Measurements from ENCODE around the gene MTF1.

MTF1 gene

DNA sequence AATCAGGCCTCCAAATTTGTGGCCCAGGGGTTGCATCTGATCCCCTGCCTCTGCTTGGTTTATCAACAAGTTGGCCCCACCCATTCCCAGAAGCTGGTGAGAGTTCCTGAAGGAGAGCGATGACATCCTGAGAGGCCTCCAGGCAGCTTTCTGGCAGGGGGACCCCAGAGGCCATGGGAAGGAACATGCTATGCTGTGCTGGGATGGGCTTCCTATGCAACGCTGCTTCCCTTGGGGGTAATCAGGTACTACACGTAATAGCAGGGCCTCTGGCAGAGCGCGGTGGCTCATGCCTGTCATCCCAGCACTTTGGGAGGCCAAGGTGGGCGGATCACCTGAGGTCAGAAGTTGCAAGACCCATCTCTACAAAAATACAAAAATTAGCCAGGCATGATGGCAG lies 8.4 kb upstream of the MTF1 start:
- no peak for DNase-seq

DNA sequence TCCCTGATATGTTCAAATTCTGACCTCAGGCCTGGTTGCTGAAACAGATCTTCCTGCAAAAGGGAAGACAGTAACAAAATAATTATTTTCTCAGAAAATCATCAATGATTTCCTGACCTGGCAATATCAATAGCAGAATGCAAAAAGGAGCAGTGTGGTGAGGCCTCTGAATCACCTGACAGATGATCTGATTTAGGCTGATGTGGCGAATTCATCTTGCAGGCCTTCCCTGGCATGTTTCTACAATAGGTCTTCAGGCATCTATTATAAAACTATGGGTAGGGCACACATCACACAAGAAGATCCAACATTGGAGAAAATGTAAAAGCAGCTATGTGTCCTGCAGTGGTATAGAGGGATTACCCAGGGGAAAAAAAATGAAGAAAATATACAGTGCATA lies 7.1 kb upstream of the MTF1 start:
- no peak for DNase-seq

DNA sequence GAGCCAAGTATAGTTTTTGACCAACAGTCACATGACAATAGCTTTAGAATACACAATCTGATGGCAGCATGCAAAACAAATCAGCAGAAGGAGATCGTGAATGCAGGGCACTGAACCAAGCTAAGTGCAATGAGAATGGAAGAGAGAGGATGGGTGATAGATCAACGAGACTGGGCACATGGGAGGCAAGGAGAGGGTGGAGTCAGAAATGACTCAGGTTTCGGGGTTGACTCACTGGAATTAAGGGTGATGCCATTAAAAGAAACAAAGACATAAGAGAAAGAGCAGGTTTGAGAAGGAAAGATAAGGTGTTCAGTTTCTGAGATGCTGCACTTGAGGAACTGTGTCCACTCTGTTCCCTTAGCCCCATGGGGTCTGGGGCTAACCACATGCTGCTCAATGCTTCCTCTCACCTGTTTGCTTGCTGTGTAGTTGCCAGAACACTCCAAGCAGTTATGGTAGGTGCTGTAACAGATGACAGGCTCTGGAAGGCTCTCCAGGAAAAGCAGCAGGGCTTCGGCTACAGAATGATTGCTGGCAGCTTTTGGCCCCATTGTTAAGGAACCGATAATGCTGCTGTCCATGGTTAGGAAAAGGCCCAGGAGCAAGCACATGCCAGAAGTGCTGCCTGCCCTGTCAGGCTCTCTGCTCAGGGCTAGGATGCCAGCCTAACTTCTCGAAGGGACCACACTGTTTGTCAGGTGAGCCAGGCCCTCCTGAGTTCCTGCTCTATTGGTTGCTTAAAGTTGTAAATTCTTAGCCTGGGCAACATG lies 6.1 kb upstream of the MTF1 start:
- peak; percentile 20 for DNase-seq

DNA sequence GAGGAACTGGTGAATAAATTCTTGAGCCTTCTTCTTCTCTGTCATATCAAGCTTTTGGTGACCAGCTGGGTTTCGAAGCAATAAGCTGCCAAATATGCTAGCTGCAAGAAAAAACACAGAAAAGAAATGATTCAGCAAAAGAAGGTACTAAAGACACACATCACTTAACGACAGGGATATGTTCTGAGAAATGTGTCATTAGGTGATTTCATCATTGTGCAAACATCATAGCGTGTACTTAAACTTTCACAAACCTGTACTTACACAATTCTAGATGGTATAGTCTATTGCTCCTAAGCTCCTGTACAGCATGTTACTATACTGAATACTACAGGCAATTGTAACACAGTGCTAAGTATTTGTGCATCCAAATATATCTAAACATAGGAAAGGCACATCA lies 2.9 kb upstream of the MTF1 start:
- no peak for DNase-seq

DNA sequence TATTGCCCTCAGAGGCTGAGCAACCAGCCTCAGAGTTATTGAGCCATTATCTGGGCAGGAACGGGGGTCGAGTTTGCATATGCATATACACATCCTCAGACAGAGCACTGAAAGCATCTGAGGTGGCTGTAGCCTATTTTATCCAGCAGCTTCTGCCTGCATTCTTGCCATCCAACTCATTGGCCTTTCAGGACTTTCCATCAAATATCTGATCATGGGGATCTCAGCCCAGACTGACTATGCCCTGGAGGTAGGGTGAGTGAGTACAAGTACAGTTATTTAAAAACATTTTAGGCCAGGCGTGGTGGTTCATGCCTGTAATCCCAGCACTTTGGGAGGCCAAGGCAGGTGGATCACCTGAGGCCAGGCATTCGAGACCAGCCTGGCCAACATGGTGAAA lies 1.8 kb upstream of the MTF1 start:
- no peak for DNase-seq

DNA sequence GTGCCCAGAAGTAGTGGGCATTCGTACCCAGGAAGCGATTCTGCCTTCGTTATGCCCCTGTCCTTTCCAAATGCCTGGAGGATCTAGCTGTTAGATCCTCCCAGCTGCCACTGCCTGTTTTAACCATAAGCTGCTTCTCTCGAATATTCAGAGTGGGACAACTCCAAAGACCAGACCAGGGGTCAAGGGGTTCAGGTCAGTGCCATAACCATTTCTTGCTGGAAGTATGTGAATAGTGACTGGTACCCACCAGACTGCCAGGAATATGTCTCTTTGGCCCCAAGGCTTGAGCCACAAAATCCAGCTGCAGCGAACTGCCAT lies 914 bp upstream of the MTF1 start:
- DNase-seq, result no peak

DNA sequence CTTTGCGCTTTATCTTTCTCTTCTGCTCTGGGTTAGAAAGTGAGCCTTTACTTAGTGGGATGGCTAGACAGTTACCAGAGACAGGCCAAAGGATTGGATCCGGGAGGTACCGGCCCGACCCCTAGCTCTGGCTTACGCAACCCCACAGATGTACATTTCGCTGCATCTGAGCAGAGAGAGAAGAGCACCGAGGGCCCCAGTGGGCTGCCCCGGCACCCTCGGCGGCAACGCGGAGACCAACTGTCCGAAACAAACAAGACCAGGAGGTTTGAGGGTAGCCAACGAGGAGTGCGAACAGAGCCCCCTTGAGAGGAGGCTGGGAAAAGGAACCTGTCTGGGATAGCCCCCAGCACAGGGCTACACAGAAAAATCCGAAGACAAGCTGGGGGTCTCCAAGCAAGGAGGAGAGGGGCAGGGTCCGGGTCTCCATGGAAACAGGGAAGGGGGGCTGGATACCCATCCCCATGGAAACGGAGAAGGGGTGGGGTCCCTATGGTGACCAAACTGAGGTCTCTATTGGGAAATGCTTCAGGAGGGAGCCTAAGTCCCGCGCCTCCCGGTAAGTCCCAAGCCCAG lies 373 bp downstream of the MTF1 start:
- no peak for DNase-seq

DNA sequence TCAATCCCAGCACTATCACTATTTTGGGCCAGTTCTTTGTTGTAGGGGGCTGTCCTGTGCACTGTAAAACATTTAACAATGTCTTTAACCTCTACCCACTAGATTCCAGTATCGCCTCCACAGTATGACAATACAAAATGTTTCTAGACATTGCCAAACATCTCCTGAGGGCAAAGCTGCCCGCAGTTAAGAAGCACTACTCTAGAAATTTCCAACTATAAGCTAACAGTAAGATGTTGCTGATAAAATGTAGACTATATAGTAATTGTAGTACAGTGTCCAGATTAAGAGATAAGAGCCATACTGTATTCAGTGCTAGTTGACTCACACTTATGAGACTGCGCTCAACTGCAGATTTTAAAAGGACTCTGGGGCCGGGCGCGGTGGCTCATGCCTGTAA lies 5.0 kb downstream of the MTF1 start:
- DNase-seq, result no peak

DNA sequence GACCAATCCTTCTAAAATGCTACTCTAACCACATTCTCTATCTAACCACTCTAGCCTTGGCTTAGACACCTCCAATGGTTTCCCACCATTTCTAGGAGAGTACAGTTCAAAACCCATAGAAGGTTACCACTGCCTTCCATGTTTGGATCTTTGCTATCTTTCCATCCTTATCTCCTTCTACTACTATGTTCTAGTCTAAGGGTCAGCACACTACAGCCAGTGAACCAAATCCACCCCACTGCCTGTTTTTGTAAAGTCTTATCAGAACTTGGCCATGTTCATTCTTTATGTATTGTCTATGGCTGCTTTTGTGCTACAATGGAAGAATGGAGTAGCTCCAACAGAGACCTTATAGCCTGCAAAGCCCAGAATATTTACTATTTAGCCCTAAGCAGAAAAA lies 6.2 kb downstream of the MTF1 start:
- no peak for DNase-seq

DNA sequence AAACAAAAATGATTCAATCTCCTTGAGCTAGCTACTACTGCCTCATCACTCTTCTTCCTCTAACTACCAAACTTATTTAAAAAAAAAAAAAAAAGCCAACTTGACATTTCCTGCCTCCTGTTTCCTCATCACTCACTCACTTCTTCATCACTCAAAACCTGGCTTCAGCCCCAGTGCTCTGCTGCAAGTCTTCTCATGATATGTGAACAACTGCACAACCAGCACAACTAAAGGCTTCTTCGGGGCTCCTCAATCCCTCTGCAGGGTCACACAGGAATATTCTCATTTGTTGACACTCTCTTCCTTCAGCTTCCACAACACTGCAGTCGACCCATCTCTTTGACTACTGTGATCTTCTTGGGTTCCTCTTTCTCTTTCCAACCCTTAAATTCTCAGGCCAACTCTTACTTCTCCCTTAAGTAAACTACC lies 7.6 kb downstream of the MTF1 start:
- DNase-seq, result no peak

DNA sequence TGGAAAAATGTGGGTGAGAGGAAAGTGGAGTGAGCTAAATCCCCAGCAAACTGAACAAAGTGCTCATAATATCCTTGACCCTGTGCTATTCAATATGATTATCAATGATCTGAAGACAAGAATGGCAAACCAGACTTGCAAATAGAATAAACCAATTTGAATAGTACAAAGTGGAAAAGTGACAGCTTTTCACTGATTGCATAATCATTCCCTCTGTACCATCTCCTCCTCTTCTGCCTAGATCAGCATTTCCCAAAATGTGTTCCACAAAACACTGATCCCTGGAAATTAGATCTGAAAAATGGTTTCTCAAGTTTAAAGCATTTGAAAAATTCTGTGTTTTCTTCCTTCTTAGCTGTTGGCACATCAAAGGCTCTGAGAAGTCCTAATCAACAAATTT lies 8.1 kb downstream of the MTF1 start:
- no peak for DNase-seq

DNA sequence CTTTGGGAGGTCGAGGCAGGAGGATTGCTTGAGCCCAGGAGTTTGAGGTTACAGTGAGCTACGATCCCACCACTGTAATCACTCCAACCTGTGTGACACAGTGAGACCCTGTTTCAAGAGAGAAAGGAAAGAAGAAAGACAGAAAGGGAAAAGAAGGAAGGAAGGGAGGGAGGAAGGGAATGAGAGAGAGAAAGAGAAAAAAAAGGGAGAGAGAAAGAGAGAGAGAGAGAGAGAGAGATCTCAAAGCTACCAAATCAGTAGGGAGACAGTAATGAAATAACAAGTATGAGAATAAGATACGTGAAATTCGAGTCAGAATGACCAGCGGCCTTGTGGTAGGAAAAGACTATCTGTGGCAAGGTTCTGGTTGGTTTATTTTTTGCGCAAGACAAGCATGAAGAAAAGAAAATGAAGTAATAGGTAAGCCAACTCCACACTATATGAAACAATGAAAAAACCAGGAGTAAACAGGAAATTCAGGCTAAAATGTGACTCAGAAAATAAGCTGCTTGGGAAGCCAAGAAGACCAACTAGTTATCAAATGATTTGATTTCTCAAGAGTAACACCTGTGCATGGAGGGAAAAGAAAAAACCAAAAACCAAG lies 8.9 kb downstream of the MTF1 start:
- DNase-seq, result no peak

DNA sequence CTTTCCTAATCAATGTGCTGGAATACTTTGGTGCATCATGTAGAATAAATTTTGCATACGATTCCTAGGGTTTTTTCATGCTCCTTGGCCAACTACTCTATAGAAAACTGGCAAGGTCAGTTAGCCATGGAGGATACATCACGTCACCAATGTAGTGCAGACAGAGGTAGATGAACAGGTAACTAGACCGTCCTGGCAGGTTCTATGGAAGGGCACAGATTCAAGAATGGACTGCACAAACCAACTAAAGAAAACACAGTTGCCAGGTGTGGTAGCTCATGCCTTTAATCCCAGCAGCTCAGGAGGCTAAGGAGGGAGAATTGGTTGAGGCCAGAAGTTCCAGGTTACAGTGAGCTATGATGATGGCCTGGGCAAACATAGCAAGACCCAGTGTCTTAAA lies 9.9 kb downstream of the MTF1 start:
- DNase-seq, result no peak

DNA sequence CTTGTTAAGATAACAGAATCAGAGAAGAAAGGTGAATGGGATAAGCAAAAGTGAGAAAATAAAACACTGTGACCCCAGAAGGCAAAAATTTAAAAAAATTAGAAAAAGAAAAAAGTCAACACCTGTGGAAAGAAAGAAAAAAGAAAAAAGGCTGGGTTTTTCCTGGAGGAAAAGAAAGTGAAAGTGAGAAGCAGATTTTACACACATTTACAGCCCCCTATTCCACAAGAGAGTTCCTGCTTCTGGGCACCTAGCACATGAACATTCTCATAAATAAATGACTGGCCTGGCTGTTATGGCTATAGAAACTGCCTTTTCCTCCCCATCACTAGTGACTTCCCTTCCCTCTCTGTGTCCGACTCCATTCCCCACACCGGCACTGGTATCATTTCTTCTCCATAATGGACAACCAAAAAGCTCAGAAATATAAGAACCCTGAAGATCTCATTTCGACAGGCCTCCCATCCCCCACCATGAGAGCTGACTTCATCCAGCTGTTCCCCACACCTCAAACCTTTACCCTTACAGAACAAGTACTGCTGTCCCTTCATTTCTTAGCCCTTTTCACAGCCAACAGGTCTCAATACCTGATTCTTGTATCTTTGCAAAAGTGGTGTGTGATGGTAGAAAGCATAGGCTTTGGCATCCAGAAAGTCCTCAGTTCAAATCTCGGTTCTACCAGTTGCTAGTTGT lies 12.6 kb downstream of the MTF1 start:
- no peak for DNase-seq

DNA sequence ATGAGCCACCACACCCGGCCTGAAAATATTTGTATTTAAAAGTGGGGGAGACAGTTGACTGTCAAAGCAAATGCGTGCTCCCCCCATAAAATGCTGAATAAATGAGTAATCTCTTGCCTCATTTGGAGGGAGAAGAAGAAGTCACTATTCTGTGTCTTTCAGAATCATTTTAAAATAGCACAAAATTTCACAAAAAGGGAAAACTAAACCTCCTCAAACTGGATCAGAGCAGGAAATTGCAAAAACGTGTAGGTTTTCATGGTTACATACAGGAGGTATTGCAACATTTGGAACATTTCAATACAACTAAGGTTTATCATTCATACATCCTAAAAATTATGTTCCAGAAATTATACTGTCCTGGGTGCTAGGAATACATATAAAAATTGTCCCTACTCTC lies 13.6 kb downstream of the MTF1 start:
- DNase-seq, result no peak

DNA sequence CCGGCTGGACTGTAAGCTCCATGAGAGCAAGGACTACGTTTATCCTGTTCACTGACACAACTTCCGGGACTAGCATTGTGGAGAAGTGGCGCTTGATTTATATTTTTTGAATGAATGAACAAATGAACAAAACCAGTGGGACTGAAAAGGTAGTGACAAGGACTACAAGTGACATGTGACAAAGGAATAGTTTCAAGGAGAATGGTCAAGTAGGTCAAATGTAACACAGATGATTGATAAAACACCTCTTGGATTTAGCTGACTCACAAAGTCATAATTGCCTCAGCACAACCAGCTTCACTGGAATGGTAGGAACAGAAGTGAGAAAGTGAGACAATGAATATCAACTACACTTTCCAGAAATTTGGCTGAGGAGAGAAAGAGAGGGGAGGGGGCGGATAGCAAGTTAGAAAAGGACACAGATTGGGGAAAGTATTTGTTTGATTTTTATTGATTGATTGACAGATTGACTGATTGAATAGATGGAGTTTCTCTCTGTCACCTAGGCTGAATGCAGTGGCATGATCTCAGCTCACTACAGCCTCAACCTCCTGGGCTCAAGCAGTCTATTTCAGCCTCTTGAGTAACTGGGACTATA lies 14.2 kb downstream of the MTF1 start:
- DNase-seq, result no peak

DNA sequence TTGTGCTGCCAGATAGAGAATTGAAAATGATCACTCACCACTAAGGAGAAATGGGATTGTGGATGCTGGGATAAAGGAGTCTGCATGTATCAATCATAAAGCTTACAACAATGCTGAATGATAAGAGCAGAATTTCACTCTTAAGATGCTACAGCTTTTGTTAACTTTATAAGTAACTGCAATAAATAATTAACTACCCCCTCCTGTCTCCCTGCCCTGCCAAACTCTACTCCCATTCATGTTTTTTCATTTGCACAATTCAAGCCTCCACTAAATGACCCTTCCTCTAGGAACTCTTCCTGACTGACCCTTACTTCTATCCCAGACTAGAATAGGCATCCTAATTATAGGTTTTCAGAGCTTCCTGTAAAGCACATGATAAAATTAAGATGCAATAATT lies 14.9 kb downstream of the MTF1 start:
- DNase-seq, result no peak

DNA sequence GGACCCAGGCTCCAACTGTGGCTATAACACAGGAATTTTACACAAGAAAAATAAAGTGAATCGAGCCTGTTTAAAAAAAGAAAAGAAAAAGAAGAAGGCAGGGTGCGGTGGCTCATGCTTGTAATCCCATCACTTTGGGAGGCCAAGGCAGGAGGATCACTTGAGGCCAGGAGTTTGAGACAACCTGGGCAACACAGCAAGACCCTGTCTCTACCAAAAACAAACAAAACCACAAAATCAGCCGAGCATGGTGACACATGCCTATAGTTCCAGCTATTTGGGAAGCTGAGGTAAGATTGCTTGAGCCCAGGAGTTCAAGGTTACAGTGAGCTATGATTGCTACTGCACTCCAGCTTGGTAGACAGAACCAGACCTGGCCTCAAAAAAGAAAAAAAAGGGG lies 17.7 kb downstream of the MTF1 start:
- DNase-seq, result no peak

DNA sequence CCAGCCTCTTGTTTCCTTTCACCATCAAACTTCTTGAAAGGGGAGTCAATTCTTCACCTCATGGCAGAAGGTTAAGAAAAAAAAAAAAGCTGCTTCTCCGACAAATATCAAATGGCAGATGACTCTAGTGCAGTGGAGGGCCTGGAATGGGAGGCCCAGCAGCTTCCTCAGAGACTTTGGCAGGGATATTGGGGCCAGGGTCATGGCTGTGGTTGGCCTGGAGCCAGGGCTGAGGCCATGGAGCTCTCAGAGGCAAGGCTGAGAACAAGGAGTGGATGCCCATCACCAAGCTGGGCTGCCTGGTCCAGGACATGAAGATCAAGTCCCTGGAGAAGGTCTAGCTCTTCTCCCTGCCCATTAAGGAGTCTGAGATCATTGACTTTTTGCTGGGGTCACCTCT lies 18.7 kb downstream of the MTF1 start:
- no peak for DNase-seq

DNA sequence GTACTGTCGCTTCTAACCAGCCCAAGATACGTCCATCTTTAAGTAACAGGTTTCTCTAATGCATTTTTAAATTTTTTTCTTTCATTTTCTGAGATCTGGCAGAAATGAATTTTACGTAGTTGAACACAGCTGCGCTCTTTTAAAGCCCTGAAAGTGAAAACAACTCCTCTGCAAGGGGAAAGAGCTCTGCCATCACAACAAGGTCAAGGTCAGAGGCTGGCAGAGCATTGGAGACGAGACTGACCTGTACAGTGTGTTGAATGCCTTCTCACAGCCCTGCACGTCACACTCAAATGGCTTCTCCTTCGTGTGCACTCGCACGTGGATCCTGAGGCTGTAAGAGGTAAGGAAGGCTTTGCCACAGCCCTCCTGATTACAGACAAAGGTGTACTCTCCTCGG lies 19.7 kb downstream of the MTF1 start:
- no peak for DNase-seq

DNA sequence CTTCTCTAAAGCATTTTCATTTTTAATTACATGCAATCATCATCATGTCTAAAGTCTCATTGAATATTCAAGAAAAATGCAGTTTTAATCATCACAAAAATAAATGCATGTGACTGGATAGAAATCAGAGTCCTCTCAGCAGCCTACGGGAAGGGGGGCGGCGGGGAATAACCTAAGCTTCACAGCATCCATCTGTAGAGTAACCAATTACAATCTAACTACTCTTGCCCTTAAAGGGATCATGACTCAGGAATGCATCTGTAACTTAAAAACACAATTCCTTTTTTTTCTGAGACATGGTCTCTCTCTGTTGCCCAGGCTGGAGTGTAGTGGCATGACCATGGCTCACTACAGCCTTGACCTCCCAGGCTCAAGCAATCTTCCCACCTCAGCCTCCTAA lies 22.6 kb downstream of the MTF1 start:
- DNase-seq, result no peak

DNA sequence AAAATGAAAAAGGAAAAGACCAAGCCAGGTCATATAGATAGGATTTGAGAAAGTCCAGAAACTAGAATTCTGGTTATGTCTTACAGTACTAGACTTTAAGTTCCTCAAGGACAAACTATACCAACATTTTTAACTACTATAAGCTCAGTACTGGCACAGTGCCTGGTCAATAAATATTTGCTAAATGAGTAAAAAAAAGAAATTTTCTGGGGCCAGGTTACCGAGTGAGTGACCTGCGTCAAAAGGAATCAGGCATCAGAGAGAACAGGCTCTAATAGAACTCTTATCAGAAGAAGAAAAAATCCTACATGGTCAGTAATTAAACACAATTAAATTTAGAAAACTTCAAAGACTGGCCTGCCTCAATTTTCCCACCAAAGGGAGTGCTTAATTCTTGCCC lies 27.6 kb downstream of the MTF1 start:
- DNase-seq, result no peak

DNA sequence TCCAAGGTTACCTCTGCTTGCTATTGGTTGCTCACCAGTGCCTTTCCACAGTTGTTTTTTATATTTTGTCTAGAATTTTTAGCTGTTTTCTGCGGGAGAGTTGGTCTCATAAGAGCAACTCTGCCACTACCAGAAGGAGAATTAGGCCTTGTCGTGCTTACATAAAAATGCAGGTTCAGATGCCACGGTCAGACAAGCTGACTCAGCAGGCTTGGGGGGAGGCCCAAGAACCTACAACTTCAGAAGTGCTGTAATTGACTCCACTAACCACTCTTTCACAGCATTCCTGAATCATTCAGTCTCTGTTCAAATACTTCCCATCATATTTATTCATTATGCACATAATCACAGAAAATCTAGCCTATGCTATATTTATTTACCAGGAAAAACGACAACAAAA lies 28.3 kb downstream of the MTF1 start:
- DNase-seq, result no peak

Measured in fibroblast of skin of right quadriceps (primary cell).